Measurements from ENCODE around the gene PNPLA5. TPM values are rescaled to one million over a fixed set of nuclear protein-coding genes. Genes with fewer than 3 reads are reported as not detected.

Gene PNPLA5
- total RNA-seq, 2 donors from 2014 or later, result not detected

DNA sequence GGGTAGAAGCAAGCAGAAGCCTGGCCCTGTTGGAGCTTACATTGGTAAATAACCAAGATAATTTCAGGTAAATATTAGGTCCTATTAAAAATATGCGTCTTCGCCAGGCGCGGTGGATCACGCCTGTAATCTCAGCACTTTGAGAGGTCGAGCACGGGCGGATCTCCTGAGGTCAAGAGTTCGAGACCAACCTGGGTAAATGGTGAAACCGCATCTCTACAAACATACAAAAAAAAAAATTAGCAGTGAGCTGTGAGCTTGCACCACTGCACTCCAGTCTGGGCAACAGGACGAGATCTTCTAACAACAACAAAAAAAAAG is 29.0 kb downstream of the PNPLA5 start:
- Mint-ChIP-seq H3K4me3 (peak overlapping the region; percentile 79), H3K4me1 (peaks cover 2% of the 10 kb centered on the region), H3K27me3 (peaks cover 64% of the 10 kb centered on the region), H3K27ac (no peak overlapping the region), H3K36me3 (ENCODE audit: low read depth) (no peaks in the 10 kb centered on the region)
- no peak for ATAC-seq
- no peaks in the 10 kb centered on the region for H3K9me3 ChIP-seq (ENCODE audit: control insufficient read depth, low read length, poor library complexity, severe bottlenecking)
- DNase-seq, result no peak

DNA sequence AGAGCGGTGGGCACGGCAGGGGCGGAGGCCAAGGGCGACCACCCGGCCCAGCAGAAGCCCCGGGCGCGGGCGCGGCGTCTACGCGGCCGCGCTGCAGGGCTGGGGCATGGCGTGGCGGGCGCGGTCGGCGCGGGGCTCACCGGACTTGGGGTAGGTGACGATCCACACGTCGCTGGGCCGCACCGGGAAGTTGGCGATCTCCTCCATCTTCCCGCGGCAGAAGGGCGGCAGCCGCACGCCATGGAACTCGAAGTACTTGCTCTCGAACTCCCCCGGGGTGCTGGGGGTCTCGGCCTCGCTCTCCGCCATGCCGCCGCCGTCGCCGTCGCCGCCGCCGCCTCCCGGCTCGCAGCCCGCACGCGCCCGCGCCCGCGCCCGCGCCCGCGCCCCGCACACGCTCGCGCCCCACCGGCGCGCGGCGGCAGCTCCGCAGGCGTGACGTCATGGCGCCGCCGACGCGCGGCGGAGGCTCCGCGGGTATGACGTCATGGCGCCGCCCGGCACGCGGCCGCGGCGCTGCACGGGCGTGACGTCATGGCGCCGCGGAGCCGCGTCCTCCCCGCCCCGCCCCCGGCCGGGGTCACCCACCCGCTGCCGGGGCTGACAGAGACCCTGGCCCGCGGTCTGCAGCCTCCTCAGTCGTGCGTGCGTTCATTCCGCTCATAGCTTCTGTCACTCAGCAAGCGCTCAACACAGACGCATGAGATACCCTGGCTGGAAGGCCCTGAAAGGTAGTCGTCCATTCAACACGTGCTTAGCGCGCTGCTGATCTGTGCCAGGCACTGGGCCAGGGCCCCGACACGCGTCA is 29.5 kb downstream of the PNPLA5 start, which contains the start of gene SULT4A1:
Gene SULT4A1, minus strand, starts transcription at position 440 of the 808 bp plus-strand sequence. Its CDS starts 131 bp downstream, at position 309.
- Mint-ChIP-seq H3K4me1 (peaks cover 2% of the 10 kb centered on the region), H3K36me3 (ENCODE audit: low read depth) (no peaks in the 10 kb centered on the region), H3K27ac (no peak within 1 kb of the TSS), H3K4me3 (peak within 1 kb of the TSS; percentile 79), H3K27me3 (peaks cover 64% of the 10 kb centered on the region)
- ATAC-seq (no peak), DNase-seq (no peak)
- H3K9me3 ChIP-seq (ENCODE audit: control insufficient read depth, low read length, poor library complexity, severe bottlenecking), result no peaks in the 10 kb centered on the region

DNA sequence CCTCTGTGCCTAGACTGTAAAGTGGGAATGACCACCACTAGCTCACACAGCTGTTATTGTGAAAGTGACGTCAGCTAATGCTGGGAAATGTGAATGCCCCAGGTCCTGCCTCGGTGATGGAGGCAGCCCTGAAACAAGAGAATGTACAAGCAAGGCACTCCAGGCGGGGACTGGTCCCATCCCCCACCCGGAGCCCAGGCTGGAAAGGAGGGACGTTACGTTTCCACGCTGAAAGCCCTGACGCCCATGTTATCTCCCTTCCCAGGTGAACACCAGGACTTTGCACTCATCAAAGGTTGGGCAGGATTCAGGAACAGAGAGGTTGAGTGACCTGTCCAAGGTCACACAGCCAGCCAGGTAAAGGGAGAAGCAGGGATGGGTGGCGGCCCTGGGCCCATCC is 30.3 kb downstream of the PNPLA5 start:
- DNase-seq (no peak), ATAC-seq (no peak)
- H3K27ac Mint-ChIP-seq, result no peak overlapping the region
- H3K27me3 Mint-ChIP-seq, result peaks cover 65% of the 10 kb centered on the region
- peaks cover 2% of the 10 kb centered on the region for H3K4me1 Mint-ChIP-seq
- peak overlapping the region; percentile 10 for H3K4me3 Mint-ChIP-seq
- no peaks in the 10 kb centered on the region for H3K36me3 Mint-ChIP-seq (ENCODE audit: low read depth)
- H3K9me3 ChIP-seq (ENCODE audit: control insufficient read depth, low read length, poor library complexity, severe bottlenecking), result no peaks in the 10 kb centered on the region

DNA sequence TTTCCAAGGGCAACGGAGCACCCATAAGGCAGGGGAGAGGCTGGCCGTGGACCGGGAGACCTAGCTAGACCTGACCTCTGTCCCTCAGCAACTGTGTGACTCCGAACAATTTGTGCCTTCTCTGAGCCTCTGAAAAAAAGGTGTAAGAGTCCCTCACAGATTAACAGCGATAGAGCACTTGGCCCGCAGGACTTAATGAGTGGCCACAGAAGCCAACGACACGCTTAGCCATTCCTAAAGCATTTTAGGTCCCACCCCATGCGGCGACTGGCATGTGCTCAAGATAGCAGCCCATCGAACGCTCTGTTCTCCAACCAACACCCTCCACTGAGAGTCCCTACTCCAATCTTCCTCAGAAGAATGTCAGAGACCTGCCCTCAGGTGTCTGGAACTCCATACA is 31.0 kb downstream of the PNPLA5 start:
- Mint-ChIP-seq H3K4me3 (no peak overlapping the region), H3K27me3 (peaks cover 64% of the 10 kb centered on the region), H3K4me1 (peaks cover 2% of the 10 kb centered on the region), H3K36me3 (ENCODE audit: low read depth) (no peaks in the 10 kb centered on the region), H3K27ac (no peak overlapping the region)
- no peak for DNase-seq
- no peak for ATAC-seq
- no peaks in the 10 kb centered on the region for H3K9me3 ChIP-seq (ENCODE audit: control insufficient read depth, low read length, poor library complexity, severe bottlenecking)

DNA sequence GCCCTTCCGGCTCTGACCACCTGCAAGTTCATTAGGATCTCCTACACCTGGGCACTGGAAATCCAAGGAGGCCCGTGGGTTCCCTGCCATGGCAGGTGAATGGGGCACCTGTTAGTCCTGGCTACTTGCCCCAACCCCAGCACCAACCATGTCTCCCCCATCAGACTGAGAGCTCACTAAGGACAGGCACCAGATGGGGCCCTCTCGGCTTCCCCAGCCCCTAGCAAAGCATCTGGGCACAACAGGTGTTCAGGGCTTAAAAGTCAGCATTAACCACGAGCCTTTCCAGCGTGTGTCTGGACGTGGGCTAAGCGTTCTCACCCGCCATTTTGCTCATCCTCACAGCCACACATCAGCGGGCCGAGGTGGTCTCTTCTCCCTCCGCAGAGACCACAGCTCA is 31.7 kb downstream of the PNPLA5 start:
- no peak overlapping the region for H3K4me3 Mint-ChIP-seq
- H3K36me3 Mint-ChIP-seq (ENCODE audit: low read depth), result no peaks in the 10 kb centered on the region
- DNase-seq (no peak), ATAC-seq (no peak)
- H3K27me3 Mint-ChIP-seq, result peaks cover 57% of the 10 kb centered on the region
- H3K27ac Mint-ChIP-seq, result no peak overlapping the region
- no peaks in the 10 kb centered on the region for H3K9me3 ChIP-seq (ENCODE audit: control insufficient read depth, low read length, poor library complexity, severe bottlenecking)
- peaks cover 2% of the 10 kb centered on the region for H3K4me1 Mint-ChIP-seq

DNA sequence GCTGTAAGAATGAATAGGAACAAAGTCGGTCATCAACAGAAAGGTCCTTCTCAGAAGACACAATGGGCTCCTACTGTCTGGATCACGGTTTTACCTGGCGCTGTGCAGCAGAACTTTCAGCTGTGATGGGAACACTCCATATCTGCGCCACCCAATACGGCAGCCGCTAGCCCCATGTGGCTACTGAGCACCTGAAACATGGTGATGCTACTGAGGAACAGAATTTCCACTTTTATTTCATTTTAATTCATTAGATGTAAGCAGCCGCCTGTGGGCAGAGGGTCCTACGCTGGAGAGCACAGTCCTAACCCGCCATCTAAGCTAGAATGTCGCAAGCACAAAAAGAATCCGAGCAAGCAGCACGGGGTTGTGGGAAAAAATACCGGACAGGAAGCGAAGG is 32.2 kb downstream of the PNPLA5 start:
- Mint-ChIP-seq H3K36me3 (ENCODE audit: low read depth) (no peaks in the 10 kb centered on the region), H3K4me3 (no peak overlapping the region), H3K27ac (no peak overlapping the region), H3K4me1 (peaks cover 2% of the 10 kb centered on the region), H3K27me3 (peaks cover 52% of the 10 kb centered on the region)
- DNase-seq (no peak), ATAC-seq (no peak)
- no peaks in the 10 kb centered on the region for H3K9me3 ChIP-seq (ENCODE audit: control insufficient read depth, low read length, poor library complexity, severe bottlenecking)

DNA sequence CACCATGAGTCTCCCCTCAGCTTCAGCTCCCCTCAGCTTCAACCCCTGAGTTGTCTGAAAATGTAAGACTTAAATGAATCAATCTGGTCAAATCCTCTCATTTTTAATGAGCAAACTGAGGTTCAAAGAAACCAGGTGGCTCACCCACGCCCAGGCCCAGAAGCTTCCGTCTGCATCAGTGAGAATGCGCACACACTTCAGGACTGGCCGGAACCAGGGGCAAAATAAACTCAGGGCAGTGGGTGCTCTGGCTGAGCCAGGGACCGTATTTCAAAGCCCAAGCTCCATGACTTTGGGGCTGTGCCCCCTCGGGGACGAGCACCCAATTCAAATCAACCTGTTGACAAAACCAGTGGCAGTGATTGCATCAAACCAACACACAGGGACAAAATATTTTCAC is 32.6 kb downstream of the PNPLA5 start:
- H3K9me3 ChIP-seq (ENCODE audit: control insufficient read depth, low read length, poor library complexity, severe bottlenecking), result no peaks in the 10 kb centered on the region
- H3K36me3 Mint-ChIP-seq (ENCODE audit: low read depth), result no peaks in the 10 kb centered on the region
- ATAC-seq, result no peak
- H3K4me1 Mint-ChIP-seq, result peaks cover 2% of the 10 kb centered on the region
- H3K4me3 Mint-ChIP-seq, result no peak overlapping the region
- DNase-seq, result no peak
- no peak overlapping the region for H3K27ac Mint-ChIP-seq
- H3K27me3 Mint-ChIP-seq, result peaks cover 48% of the 10 kb centered on the region

DNA sequence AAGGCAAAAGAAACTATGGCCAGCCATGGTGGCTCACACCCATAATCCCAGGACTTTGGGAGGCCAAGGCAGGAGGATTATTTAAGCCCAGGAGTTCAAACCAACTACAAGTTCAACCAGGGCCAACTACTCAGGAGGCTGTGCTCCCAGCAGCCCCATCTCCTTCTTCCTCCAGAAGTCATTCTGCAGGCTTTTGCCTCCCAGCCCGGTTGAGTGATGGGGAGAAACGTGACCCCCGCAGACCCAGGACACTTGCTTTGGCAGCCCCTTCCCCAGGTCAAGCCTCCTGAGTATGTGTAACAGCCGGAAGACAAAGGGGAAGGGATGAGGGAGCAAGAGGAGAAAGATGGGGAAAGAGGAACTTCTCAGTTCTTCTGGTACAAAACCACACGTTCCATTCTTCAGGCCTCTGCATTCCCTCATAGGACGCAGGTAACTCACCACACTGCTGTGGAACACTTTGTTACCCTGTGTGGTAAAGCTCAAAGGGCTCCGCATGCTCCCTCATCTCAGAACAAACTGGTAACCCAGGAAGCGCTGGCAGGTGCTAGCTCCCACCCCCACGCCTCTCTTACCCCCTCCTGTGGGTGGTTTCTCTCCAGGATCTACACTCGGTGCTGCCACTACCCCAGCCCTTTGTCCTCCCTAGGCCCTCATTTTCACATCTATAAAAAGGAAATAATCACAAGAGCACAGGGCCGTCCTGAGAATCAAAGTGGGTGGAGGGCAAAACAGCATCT is 33.5 kb downstream of the PNPLA5 start:
- Mint-ChIP-seq H3K36me3 (ENCODE audit: low read depth) (no peaks in the 10 kb centered on the region), H3K27ac (no peak overlapping the region), H3K4me1 (peaks cover 2% of the 10 kb centered on the region), H3K4me3 (no peak overlapping the region), H3K27me3 (peaks cover 39% of the 10 kb centered on the region)
- no peaks in the 10 kb centered on the region for H3K9me3 ChIP-seq (ENCODE audit: control insufficient read depth, low read length, poor library complexity, severe bottlenecking)
- ATAC-seq (no peak), DNase-seq (no peak)

DNA sequence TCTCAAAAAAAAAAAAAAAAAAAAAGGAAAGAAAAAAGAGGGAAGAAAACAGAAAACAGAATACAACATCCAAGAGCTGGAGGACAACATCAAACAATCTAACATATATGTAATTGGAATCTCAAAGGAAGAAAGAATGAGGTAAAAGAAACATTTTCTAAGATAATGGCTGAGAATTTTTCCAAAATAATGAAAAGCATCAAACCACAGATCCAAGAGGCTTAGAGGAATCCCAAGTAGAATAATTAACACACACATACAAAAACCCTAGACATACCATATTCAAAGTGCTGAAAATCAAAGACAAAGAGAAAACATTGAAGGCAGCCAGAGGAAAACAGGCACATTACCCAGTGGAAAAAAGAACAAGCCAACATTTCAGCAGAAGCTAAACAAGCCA is 34.4 kb downstream of the PNPLA5 start:
- DNase-seq (no peak), ATAC-seq (no peak)
- Mint-ChIP-seq H3K27me3 (peaks cover 48% of the 10 kb centered on the region), H3K36me3 (ENCODE audit: low read depth) (peaks cover 3% of the 10 kb centered on the region), H3K4me1 (no peaks in the 10 kb centered on the region), H3K4me3 (no peak overlapping the region), H3K27ac (no peak overlapping the region)
- no peaks in the 10 kb centered on the region for H3K9me3 ChIP-seq (ENCODE audit: control insufficient read depth, low read length, poor library complexity, severe bottlenecking)

DNA sequence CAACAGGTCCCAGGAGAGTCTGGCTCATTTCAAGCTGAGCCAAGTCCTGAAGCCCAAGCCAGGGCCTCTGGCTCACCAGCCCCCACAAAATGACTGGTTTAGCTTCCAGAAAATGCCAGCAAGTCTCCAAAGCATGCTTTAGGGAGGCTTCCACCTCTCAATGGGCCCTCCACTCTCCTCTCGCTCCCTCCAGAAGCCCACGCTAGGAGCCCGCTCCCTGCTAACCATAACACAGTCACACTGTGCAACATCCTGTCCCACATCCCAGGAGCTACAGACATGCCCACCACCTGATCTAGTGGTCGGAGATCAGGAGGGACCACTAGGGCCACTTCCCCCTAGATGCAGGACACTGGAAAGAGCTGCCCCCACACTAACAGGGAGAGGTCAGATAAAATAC is 36.4 kb downstream of the PNPLA5 start:
- Mint-ChIP-seq H3K4me1 (no peaks in the 10 kb centered on the region), H3K36me3 (ENCODE audit: low read depth) (peaks cover 6% of the 10 kb centered on the region), H3K27ac (no peak overlapping the region), H3K4me3 (no peak overlapping the region), H3K27me3 (peaks cover 54% of the 10 kb centered on the region)
- no peaks in the 10 kb centered on the region for H3K9me3 ChIP-seq (ENCODE audit: control insufficient read depth, low read length, poor library complexity, severe bottlenecking)
- no peak for DNase-seq
- no peak for ATAC-seq

DNA sequence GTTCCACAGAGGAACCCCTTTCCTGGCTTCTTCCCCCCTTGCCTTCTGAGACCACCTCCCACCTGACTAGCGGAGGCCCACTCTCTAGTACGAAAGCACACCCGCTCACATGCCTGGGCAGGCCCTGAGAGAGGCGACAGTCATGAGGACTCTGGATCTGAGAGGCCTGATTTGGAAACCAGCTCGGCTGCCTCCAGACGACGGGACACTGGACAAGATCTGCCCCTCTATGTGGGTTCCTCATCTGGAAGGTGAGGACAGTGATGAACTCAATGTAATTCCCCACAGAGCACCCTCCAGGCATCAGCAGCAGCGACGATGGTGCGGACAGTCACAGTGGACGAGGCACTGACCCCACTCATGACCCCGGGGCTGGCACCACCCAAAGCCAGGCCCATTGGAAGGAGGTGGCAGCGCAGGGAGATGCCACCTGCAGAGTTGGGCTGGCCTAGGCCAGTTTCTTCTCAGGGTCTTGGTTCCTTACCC is 37.0 kb downstream of the PNPLA5 start:
- DNase-seq (no peak), ATAC-seq (no peak)
- H3K27ac Mint-ChIP-seq, result no peak overlapping the region
- no peaks in the 10 kb centered on the region for H3K9me3 ChIP-seq (ENCODE audit: control insufficient read depth, low read length, poor library complexity, severe bottlenecking)
- H3K27me3 Mint-ChIP-seq, result peaks cover 54% of the 10 kb centered on the region
- no peak overlapping the region for H3K4me3 Mint-ChIP-seq
- H3K4me1 Mint-ChIP-seq, result no peaks in the 10 kb centered on the region
- H3K36me3 Mint-ChIP-seq (ENCODE audit: low read depth), result peaks cover 6% of the 10 kb centered on the region

DNA sequence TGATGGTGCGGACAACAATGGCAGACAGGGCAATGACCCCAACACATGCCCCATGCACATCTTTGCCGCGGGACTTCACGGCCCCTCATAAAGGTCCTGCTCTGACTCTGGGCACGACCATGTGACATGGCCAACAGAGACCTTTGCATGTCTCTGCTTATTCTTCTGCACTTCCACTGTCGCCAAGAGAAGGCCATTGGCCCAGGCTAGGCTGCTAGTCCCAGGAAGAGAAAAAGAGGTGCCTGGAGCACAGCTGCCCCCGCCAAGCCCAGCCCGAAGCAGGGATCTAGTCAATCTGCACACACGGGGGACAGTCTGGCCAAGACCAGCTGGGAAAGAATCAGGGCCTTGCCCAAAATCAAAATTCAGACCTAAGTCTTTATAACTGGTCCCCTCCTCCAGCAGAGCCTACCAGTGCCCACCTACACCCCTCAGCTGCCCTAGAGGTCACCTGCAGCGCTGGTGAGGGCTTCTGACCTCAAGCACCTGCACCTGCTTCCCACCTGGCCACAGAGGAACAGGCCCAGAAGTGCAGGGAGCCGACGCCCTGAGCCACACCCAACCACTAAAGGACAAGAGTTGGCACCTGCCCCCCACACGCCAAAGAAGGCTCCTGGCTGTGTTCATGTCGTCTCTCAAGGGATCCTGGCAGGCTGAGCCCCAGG is 37.6 kb downstream of the PNPLA5 start:
- Mint-ChIP-seq H3K27ac (no peak overlapping the region), H3K27me3 (peaks cover 54% of the 10 kb centered on the region), H3K36me3 (ENCODE audit: low read depth) (peaks cover 6% of the 10 kb centered on the region), H3K4me3 (no peak overlapping the region), H3K4me1 (no peaks in the 10 kb centered on the region)
- DNase-seq (no peak), ATAC-seq (no peak)
- no peaks in the 10 kb centered on the region for H3K9me3 ChIP-seq (ENCODE audit: control insufficient read depth, low read length, poor library complexity, severe bottlenecking)

DNA sequence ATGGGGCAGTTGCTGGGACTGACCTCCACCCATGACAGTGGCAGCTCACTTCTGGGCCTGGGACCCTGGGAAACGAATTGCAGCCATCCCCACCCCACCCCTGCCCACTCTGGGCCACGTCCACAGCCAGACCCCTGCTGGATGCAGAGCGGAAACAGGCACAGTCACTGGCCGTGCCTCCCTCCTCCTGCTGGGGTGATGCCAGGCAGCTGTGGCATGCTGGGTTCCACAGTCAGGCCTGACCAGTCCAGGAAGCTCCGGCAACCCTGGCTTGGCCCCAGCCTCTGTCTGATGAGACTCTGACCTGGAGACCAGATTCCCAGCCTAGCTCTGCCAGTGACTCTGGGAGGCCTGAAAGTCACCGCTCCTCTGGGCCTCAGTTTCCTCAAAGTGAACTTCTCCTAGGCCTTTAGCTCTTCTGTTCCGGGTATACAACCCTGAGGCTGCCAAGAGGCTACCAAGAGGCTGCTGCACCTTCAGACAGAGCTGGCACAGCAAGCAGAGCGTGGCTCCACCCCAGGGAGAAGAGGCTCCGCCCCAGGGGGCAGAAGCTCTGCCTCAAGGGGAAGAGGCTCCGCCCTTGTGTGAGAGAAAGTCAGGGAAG is 38.4 kb downstream of the PNPLA5 start:
- no peaks in the 10 kb centered on the region for H3K9me3 ChIP-seq (ENCODE audit: control insufficient read depth, low read length, poor library complexity, severe bottlenecking)
- DNase-seq (no peak), ATAC-seq (no peak)
- H3K27ac Mint-ChIP-seq, result no peak overlapping the region
- peaks cover 6% of the 10 kb centered on the region for H3K36me3 Mint-ChIP-seq (ENCODE audit: low read depth)
- H3K27me3 Mint-ChIP-seq, result peaks cover 54% of the 10 kb centered on the region
- no peaks in the 10 kb centered on the region for H3K4me1 Mint-ChIP-seq
- H3K4me3 Mint-ChIP-seq, result no peak overlapping the region
